Globus pallidus (tissue), 1 donor: ENCODE results near the gene MRC1.

ENCODE experiments used
- DNase-seq: peaks from one replicate; pipeline ENCODE4 v3.0.0-alpha.2; 2015; ENCODE audit warnings: low spot score

MRC1 gene

GRCh38 chr10:17795813-17796594 is 13.1 kb upstream of the MRC1 start:
- DNase-seq: no peak

- no peak for DNase-seq
Measured at GRCh38 chr10:17801507-17801906, 7.6 kb upstream of the MRC1 start.

GRCh38 chr10:17802350-17802749 is 6.8 kb upstream of the MRC1 start:
- no peak for DNase-seq

DNA sequence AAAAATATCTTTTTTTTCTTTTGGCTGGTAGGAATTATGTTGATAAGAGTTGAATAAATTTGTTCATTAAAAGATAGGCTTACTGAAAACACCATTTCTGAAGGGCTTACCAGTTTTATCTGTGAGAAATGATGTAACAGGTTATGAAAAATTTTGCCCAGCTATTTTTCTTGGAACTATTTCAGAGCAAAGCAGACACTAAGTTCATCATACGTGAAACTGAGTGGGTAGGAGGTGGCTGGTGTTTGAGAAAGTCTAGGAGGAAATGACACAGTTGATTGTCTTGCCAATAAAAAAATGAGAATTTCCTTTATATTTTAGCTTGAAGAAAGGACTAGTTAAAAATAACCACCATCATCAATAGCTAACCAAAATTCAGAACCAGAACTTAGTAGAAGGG is 6.2 kb upstream of the MRC1 start:
- no peak for DNase-seq

DNA sequence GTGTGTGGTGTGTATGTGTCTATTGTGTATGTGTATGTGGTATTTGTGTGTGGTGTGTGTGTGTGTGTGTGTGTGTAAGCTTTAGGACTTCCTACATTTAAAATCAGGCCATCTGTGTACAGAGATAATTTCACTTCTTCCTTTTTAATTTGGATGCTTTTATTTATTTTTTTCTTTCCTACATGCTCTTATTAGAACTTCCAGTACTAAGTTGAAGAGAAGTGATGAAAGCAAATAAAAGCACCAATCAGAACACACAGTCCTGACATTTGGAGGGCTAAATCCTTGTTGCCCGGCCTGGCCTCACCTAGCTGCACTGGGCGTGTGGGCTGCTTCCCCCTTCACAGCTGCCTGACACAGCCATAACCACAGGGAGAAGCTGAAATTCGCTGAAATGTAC is 3.8 kb upstream of the MRC1 start:
- DNase-seq: no peak

GRCh38 chr10:17805921-17806577 is 3.1 kb upstream of the MRC1 start:
- DNase-seq: no peak

- DNase-seq: no peak
Measured at GRCh38 chr10:17811146-17811865, 2.2 kb downstream of the MRC1 start.

DNA sequence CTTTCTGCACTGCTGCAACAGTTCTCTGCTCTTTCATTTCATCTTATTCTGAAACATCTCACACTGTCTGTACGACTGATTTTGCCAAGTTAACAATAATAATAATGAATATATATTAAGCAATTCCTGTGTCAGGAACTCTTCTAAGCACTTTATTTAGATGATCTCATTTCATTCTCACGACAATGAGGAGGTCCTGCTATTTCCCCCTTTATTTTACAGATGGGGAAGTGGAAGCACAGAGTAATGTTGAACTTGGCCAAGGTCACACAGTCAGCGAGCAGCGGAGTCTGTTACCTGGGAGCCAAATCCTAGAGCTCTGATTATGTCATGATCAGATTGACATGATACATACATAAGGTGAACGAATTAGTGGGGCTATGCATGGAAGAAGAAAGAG is 5.8 kb downstream of the MRC1 start:
- DNase-seq: no peak

DNA sequence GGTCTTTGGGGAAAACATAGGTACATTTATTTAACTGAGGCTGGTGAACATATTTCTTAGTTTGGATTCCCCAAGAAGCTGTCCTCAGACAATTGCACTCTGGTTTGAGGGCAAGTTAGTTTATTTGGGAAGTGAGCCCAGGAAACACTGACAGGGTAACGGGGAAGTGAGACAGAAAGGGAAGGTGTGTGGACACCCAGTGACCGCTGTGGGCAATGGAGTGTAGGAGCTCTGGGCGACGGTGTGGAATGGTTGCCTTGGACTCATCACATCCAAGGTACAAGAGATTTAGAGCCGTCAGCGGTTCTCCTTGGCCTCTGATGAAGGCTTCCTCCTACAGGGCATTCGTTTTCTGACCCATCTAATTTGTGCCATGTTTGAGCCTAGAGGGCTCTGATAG is 7.1 kb downstream of the MRC1 start:
- peak; percentile 6 for DNase-seq

DNA sequence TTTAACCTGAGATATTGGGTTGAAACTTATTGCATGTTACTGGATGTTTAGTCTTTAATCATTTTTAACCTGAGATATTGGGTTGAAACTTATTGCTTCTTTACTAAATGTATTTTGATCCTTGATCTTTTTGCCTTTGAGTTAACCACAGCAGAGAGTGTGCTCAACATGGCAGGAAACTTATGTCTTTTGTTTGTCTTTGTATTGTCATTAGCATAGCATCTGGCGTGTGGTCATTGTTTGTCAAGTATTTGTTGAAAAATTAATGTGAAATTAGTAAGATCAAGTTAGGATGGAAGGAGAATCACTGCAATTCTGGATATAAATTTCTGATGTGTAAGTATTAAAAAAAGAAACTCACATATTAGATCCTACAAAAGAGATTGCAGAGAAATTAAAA is 8.2 kb downstream of the MRC1 start:
- no peak for DNase-seq

DNA sequence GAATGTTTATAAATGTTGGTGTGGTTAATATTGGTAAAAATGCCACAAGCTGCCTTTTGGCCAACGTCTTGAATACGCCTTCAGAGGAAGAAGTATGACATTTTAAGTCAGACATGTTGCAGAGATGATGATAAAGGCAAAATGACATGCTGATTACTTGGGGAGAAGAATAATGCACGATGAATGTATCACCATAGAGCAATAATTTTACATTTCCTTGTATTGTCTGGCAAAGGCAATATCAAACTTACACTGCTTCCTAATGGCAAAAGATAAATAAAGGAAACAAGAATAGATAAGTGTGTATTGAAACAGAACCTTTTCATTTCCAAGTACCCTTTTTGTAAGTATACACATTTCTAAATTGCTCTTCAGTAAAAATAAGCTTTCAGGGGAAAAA is 8.6 kb downstream of the MRC1 start:
- no peak for DNase-seq

DNA sequence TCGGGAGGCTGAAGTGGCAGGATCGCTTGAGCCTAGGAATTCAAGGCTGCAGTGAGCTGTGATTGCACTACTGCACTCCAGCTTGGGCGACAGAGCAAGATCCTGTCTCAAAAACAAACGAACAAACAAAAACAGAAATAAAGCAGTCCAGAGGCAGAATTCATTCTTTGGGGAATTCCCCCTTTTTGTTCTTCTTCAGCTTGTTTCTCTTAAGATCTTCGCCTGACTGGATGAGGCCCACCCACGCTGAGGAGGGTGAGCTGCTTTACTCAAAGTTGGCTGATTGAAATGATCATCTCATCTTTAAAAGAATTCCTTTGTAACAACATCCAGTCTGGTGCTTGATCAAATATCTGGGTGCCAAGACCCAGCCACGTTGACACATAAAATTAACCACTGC is 10.7 kb downstream of the MRC1 start:
- DNase-seq: no peak

- no peak for DNase-seq
Measured at GRCh38 chr10:17820943-17821342, 11.8 kb downstream of the MRC1 start.

DNA sequence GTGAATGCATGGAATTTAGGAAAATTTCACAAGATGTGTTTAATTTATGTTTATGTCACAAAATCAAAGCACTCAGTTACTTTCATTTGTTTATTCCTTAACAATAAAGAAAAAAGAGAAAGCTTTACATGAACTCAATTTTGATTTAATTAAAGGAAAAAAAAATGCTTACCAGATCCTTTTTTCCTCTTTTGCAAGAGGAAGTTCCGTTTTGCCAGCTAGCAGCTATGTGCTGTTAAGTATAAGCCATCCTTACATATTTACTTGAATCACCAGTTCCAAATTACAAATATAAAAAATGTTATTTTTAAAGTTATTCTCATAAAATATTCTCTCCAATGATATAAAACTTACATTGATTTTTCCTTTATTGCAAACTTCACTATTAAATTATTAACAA is 12.7 kb downstream of the MRC1 start:
- DNase-seq: no peak

- no peak for DNase-seq
Measured at GRCh38 chr10:17831341-17831740, 22.2 kb downstream of the MRC1 start.

DNA sequence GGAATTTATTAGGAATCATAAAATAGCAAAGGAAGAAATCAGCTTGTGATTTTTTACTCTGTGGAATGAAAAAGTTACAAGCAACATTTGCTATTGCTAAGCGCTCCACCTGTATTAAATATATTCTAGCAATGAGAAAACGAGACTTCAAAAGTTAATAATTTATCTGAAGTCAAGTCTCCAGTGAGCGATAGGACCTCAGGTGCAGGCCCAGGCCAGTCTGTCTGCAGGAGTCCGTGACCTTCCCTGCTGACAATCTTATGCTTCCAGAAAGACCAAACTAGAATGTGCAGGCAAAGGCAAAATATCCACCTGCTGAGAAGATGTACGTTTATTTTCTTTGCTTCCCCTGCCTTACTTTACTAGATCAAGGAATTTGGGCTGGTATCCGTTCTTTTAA is 22.7 kb downstream of the MRC1 start:
- DNase-seq: no peak

DNA sequence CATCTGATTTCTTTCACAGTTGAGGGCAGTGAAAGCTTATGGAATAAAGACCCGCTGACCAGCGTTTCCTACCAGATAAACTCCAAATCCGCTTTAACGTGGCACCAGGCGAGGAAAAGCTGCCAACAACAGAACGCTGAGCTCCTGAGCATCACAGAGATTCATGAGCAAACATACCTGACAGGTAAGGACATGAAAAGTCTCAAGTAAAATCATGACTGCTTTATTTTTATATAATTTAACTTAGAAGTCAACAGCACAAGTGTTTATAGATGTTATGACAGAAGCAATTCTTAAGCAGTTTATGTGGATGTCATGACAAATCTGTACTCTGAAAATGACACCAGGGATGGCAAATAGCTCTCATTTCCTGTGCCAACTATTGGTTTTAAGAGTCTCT is 24.5 kb downstream of the MRC1 start:
- no peak for DNase-seq

- DNase-seq: no peak
Measured at GRCh38 chr10:17835688-17836087, 26.5 kb downstream of the MRC1 start.

DNA sequence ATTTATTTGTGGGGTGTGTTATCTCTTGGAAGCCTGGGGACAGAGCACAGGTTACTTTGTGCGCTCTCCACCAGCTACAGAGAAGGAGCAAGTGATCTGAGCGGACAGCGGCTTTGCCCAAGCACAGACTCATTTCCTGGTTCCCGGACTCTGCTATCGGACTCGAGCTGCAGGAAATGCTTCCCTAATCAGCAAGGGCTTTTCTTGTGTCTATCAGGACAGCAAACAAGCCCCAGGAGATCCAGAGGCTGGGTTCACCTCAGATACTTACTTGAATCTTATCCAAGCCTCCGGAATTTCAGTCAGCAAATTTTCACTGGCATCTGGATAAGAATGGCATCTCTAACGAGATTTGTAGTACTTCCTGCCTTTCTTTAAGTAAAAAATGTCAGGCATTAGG is 27.8 kb downstream of the MRC1 start:
- DNase-seq: no peak

DNA sequence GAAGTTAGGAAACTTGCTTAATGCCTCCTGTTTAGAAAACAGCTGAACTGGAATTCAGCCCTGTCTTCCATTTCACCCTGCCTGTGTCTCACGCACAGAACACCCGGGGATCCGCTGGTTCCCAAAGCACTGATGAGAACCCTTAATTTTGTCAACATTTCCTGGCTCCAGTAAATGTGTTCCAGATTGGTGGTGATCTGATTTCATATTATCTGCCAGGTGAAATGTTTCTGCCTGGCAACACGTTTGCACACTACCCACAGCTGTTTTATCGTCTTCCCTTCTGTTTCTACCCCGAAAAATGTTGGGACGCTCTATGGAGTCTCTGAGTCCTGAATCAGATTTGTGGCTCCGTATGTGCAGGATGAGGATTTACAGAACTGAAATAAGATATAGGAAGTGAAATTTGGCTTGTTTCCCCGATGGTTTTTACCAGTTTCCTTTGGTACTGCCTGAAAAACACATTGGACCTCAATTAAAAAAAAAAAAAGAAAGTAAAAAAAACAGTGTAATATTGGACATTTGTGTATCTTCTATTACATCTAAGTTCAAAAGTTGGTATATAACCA is 29.0 kb downstream of the MRC1 start:
- DNase-seq: peak; percentile 45

- no peak for DNase-seq
Measured at GRCh38 chr10:17841050-17841449, 31.9 kb downstream of the MRC1 start.

- no peak for DNase-seq
Measured at GRCh38 chr10:17842641-17843040, 33.5 kb downstream of the MRC1 start.
